HG03575 (cell line): ENCODE results near the gene ADCYAP1.

Experiments used
- ATAC-seq: cut with Tn5 transposase; IDR thresholded peaks from one replicate; pipeline ENCODE4 v1.9.1; 2021; ENCODE audit not compliant: unreplicated experiment, insufficient number of reproducible peaks, low FRiP score; ENCODE audit errors: extremely low read depth

The ADCYAP1 gene

DNA sequence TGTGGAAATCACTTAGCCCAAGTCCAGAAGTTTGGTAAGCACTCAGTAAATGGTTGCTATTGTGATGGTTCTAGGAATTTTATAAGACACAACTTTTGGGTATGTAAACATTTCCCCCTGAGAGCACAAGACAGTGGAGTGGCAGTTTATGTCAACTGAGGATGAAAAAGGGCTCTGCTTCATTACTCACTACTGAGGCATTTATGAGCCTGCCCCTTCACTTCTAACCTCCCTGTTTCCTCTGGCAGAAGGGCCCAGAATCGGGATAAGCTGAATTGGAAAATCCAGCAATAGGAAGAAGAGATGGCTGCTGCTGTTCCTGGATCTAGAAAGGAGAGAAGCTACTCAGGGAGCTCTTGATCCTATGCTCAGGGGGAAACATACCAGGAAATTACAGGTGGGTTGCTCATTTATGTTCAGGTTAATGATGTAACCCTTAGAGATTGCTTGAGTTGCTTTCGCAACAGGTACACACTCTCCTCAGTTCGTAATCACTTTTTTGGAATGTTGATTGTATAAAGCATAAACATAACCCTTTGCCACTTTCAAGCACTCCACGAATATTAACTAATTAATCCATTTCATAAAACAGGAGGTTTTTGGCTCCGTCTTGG lies 46.3 kb downstream of the ADCYAP1 start:
- ATAC-seq: no peak

DNA sequence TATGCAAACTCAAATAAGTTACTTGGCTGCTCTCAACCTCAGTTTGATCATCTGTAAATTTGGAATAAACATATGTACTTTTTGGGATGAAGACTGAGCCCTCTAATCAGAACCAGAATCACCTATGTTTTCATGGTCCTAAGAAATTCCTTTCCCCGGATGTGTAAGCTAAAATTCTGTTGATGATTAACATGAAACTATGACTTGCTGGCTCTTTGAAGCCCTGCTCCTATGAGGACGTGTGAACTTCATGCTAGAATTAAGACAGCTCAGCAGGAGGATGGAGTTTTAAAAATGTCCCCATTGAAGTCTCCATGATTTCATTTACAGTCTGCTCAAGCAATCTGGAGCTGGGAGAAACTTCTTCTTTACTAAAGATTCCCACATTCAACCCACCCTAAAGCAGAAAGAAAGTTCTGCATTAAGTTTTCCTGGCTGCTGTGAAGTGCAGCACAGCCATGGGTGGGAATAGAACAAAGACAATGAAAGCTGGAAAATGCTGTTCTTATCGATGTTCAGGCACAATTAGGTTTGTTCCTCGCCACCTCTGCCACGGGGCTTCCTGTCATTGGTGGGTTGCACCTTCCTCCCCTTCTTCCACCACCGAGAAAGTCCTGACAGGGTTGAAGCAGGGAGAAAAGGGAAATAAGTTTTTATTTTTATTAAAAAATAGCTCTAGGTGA lies 50.9 kb downstream of the ADCYAP1 start:
- ATAC-seq: no peak

GRCh38 chr18:957829-958228 lies 53.2 kb downstream of the ADCYAP1 start:
- no peak for ATAC-seq

- no peak for ATAC-seq
These were observed 55.2 kb downstream of the ADCYAP1 start for GRCh38 chr18:959854-960253.
